ENCODE measurements around the gene NTHL1. TPM values are rescaled to one million over a fixed set of nuclear protein-coding genes. Genes with fewer than 3 reads are reported as not detected.

The NTHL1 gene
- total RNA-seq, 2 experiments from 2014 or later = 28.2 to 29.8 TPM

- TF ChIP-seq CTCF (IDR thresholded peaks at IDR 0.05) = peak; percentile 95
- no peaks in the 10 kb centered on the region for H3K27me3 Mint-ChIP-seq
- no peaks in the 10 kb centered on the region for H3K9me3 Mint-ChIP-seq
- H3K4me3 Mint-ChIP-seq = no peak overlapping the region
- H3K27ac Mint-ChIP-seq = no peak overlapping the region
- ATAC-seq (peak; percentile 96), DNase-seq (peak; percentile 94)
- H3K36me3 Mint-ChIP-seq (ENCODE audit: low read depth) = peaks cover 43% of the 10 kb centered on the region
- intact Hi-C loops (cut with micrococcal nuclease) = no loop called here
- ChIA-PET CTCF (interaction anchor here (0.6 to 4.6 kb wide), 26 partner anchors 8 to 201 kb away, joined by 3 to 34 read pairs (median 3); partner anchors contain the start of genes GFER, NPW, NTHL1 and PKD1), POLR2A (interaction anchor here (0.7 to 1.9 kb wide), 10 partner anchors 11 to 248 kb away, joined by 3 to 7 read pairs (median 4); partner anchors contain the start of genes GFER, NDUFB10, NPW and RPS2)
- H3K4me1 Mint-ChIP-seq (ENCODE audit: low read depth) = peaks cover 37% of the 10 kb centered on the region
Measured at GRCh38 chr16:2003827-2004641, 43.6 kb downstream of the NTHL1 start.

GRCh38 chr16:2003231-2003826, 44.3 kb downstream of the NTHL1 start:
- ChIA-PET POLR2A (interaction anchor here (0.7 to 1.9 kb wide), 7 partner anchors 10 to 249 kb away, joined by 3 to 7 read pairs (median 3); partner anchors contain the start of genes NDUFB10, RPS2 and TRAF7), CTCF (interaction anchor here (1.0 to 4.6 kb wide), 13 partner anchors 8 to 150 kb away, joined by 3 to 34 read pairs (median 6); partner anchors contain the start of genes NPW and PKD1)
- intact Hi-C loops (cut with micrococcal nuclease) = no loop called here
- H3K27ac Mint-ChIP-seq = no peak overlapping the region
- peaks cover 37% of the 10 kb centered on the region for H3K36me3 Mint-ChIP-seq (ENCODE audit: low read depth)
- TF ChIP-seq CTCF (IDR thresholded peaks at IDR 0.05) = no peak
- H3K9me3 Mint-ChIP-seq = no peaks in the 10 kb centered on the region
- peaks cover 32% of the 10 kb centered on the region for H3K4me1 Mint-ChIP-seq (ENCODE audit: low read depth)
- no peaks in the 10 kb centered on the region for H3K27me3 Mint-ChIP-seq
- ATAC-seq (no peak), DNase-seq (no peak)
- H3K4me3 Mint-ChIP-seq = no peak overlapping the region

GRCh38 chr16:2002406-2003230, 45.0 kb downstream of the NTHL1 start:
- CTCF ChIA-PET = interaction anchor here (1.0 to 4.6 kb wide), 7 partner anchors 7 to 151 kb away, joined by 3 to 34 read pairs (median 12); partner anchors contain the start of genes NPW and PKD1
- intact Hi-C loops (cut with micrococcal nuclease) = no loop called here

More at GRCh38 chr16:2002406-2003230, 45.0 kb downstream of the NTHL1 start:
- POLR2A ChIA-PET = interaction anchor here (0.9 to 1.9 kb wide), 4 partner anchors 9 to 152 kb away, joined by 3 to 7 read pairs (median 4); partner anchors contain the start of genes RPS2 and TRAF7
- TF ChIP-seq CTCF (IDR thresholded peaks at IDR 0.05) = no peak
- H3K4me3 Mint-ChIP-seq = no peak overlapping the region
- H3K9me3 Mint-ChIP-seq = no peaks in the 10 kb centered on the region
- H3K27ac Mint-ChIP-seq = no peak overlapping the region
- peaks cover 26% of the 10 kb centered on the region for H3K4me1 Mint-ChIP-seq (ENCODE audit: low read depth)
- H3K27me3 Mint-ChIP-seq = no peaks in the 10 kb centered on the region
- peaks cover 35% of the 10 kb centered on the region for H3K36me3 Mint-ChIP-seq (ENCODE audit: low read depth)
- DNase-seq (no peak), ATAC-seq (no peak)
